Psoas muscle (tissue), 8 donors: Measurements from ENCODE around the gene SUMO1. TPM values are rescaled to one million over a fixed set of nuclear protein-coding genes. Genes with fewer than 3 reads are reported as not detected.

Experiments used
- ATAC-seq, 4 donors: fragments of 200-7000 bp; cut with Tn5 transposase; one replicate each; pipeline ENCODE4 v1.9.1; 2020; ENCODE audit warnings: moderate library complexity in 3 of 4, mild to moderate bottlenecking in 2 of 4
- DNase-seq, 2 donors: peaks; one replicate each; pipeline ENCODE4 v3.0.0-alpha.2; 2020
- H3K27ac ChIP-seq: fragments of 200-600 bp; one replicate; pipeline ENCODE4 v1.8.0; 2022
- H3K27me3 ChIP-seq, 3 donors: fragments of 200-600 bp in 1 of 3; one replicate each; pipeline versions ENCODE4 v1.6.1 to v1.8.0; 2013 to 2022; ENCODE audit warnings: low read length in 2 of 3, mild to moderate bottlenecking in 2 of 3, moderate library complexity in 1 of 3; ENCODE audit not compliant: insufficient read depth in 3 of 3
- H3K36me3 ChIP-seq, 2 donors: fragments of 200-600 bp in 1 of 2; one replicate each; pipeline versions ENCODE4 v1.6.1 to v1.8.0; 2013 to 2022; ENCODE audit warnings: low read depth in 1 of 2, mild to moderate bottlenecking in 1 of 2, moderate library complexity in 1 of 2; ENCODE audit not compliant: insufficient read depth in 1 of 2
- H3K4me1 ChIP-seq: fragments of 200-600 bp; one replicate; pipeline ENCODE4 v1.8.0; 2022
- H3K4me3 ChIP-seq: fragments of 200-600 bp; one replicate; pipeline ENCODE4 v1.8.0; 2022; ENCODE audit warnings: mild to moderate bottlenecking
- H3K9me3 ChIP-seq: fragments of 200-600 bp; one replicate; pipeline ENCODE4 v1.8.0; 2022
- CTCF ChIP-seq: fragments of 200-600 bp; IDR thresholded peaks from one replicate; pipeline ENCODE4 v1.8.0; 2022; ENCODE audit warnings: antibody characterized with exemption
- WGBS, 3 donors: extraction: QIAGEN DNeasy Blood & Tissue Kit; methylation state at CpG; one replicate each; pipeline versions ENCODE4 v1.1.6 to v1.1.7; 2013; 5-methylcytosine and 5-hydroxymethylcytosine counted together
- intact Hi-C, 2 donors: fragments of 100-400 bp; cut with DNase I; formaldehyde crosslinking; loops; one replicate each; pipeline versions ENCODE4 v1.11.0 to v1.14.2; 2022
- polyA plus RNA-seq, 3 donors: library from polyadenylated mRNA; stranded (reverse); fragments of 200-250 nt; gene quantifications; one replicate each; pipeline ENCODE4 v1.2.3, GENCODE V29; 2013
- total RNA-seq, 4 donors: library from RNA; stranded (reverse); fragmentation: NEBNext Ultra II Directional in 2 of 4; extraction: Animal tissue kit (Norgen Biotek cat#: 25700) in 2 of 4; gene quantifications; one replicate each; pipeline versions ENCODE4 v1.2.1 to v1.2.4, GENCODE V29; 2021 to 2023
- donor health status: healthy with polysubstance abuse.
- donor health status: DM: no; HTN: no; CAD: no; lungs with moderate emphysema.
- donor health status: Bipolar disorder and iron deficiency.
- donor health status: healthy.
- donor health status: DM: yes; HTN: yes; CAD: no.
- donor health status: DM: no; HTN: no; CAD: no.
- donor health status: DM: no; HTN: no; CAD: no.
- donor health status: DM: yes; HTN: yes; CAD: no.

Gene SUMO1
- total and polyA plus RNA-seq, 7 donors: 55.4 to 134 (median 69.8) TPM

GRCh38 chr2:202201220-202202160 lies 36.9 kb downstream of the SUMO1 start:
- 88 to 94% (median 90%) methylated on average over 20 to 21 of the region's 21 CpGs for WGBS, 3 donors
- no peak overlapping the region for H3K4me3 ChIP-seq
- H3K27me3 ChIP-seq: no peaks in the 10 kb centered on the region
- intact Hi-C loops: no loop called here
- H3K9me3 ChIP-seq: no peaks in the 10 kb centered on the region
- ATAC-seq: peak; percentile 29 to 72 (median 46)
- H3K4me1 ChIP-seq: no peaks in the 10 kb centered on the region
- H3K27ac ChIP-seq: no peak overlapping the region
- no peak for TF ChIP-seq CTCF
- DNase-seq: no peak
- peaks cover 0 to 30% of the 10 kb centered on the region in 2 donors for H3K36me3 ChIP-seq

- Histone ChIP-seq H3K4me1 (no peaks in the 10 kb centered on the region), H3K4me3 (no peak overlapping the region), H3K36me3 (peaks cover 0 to 2% of the 10 kb centered on the region in 2 donors), H3K9me3 (no peaks in the 10 kb centered on the region), H3K27ac (no peak overlapping the region), H3K27me3 (no peaks in the 10 kb centered on the region)
- ATAC-seq (no peak), DNase-seq (no peak)
- WGBS, 3 donors: 72 to 77% (median 73%) methylated on average over 6 of the region's 6 CpGs
- intact Hi-C loops: no loop called here
- TF ChIP-seq CTCF: no peak
Measured at GRCh38 chr2:202196727-202197126, 41.7 kb downstream of the SUMO1 start.

GRCh38 chr2:202194418-202194817 lies 44.0 kb downstream of the SUMO1 start:
- Histone ChIP-seq H3K27me3 (no peaks in the 10 kb centered on the region), H3K9me3 (no peaks in the 10 kb centered on the region), H3K4me1 (no peaks in the 10 kb centered on the region), H3K36me3 (no peaks in the 10 kb centered on the region), H3K27ac (no peak overlapping the region), H3K4me3 (no peak overlapping the region)
- DNase-seq: no peak
- ATAC-seq: no peak
- 69 to 79% (median 78%) methylated on average over 3 of the region's 3 CpGs for WGBS, 3 donors
- intact Hi-C loops: no loop called here
- TF ChIP-seq CTCF: no peak

- Histone ChIP-seq H3K4me1 (no peaks in the 10 kb centered on the region), H3K27ac (no peak overlapping the region), H3K9me3 (no peaks in the 10 kb centered on the region), H3K36me3 (no peaks in the 10 kb centered on the region), H3K27me3 (no peaks in the 10 kb centered on the region), H3K4me3 (no peak overlapping the region)
- DNase-seq: no peak
- intact Hi-C loops: no loop called here
- TF ChIP-seq CTCF: no peak
- no peak for ATAC-seq
- 55 to 65% (median 63%) methylated on average over 7 of the region's 7 CpGs for WGBS, 3 donors
Measured at GRCh38 chr2:202193881-202194353, 44.5 kb downstream of the SUMO1 start.
